Mammary epithelial cell (primary cell): Measurements from ENCODE around the gene TEDDM1.

ENCODE experiments used
- CTCF ChIP-seq, 2 donors: IDR thresholded peaks in 1 of 2; conservative IDR thresholded peaks in 1 of 2; 2 replicates each; pipeline ENCODE4 v1.5.1; 2011 to 2012; ENCODE audit warnings: inconsistent platforms in 2 of 2, low read length in 2 of 2, mild to moderate bottlenecking in 2 of 2, control low read depth in 1 of 2, low read depth in 1 of 2; ENCODE audit not compliant: insufficient read depth in 1 of 2; ENCODE audit errors: extremely low read depth in 1 of 2
- EZH2 ChIP-seq: IDR thresholded peaks from 2 replicates; pipeline ENCODE4 v1.6.1; 2012; ENCODE audit warnings: low read length, inconsistent platforms, borderline replicate concordance

- TF ChIP-seq CTCF (conservative IDR thresholded peaks at IDR 0.05 in 1 of 2, IDR thresholded peaks at IDR 0.05 in 1 of 2; ENCODE audit: extremely low read depth in 1 of 2, insufficient read depth in 1 of 2, low read depth in 1 of 2, low read length in 2 of 2) = peak; percentile 73 to 75
- TF ChIP-seq EZH2 = no peak
These were observed 45.7 kb upstream of the TEDDM1 start for GRCh38 chr1:182446033-182446669.
